OCI-LY1 (cell line): ENCODE results near the gene MYLK4.

ENCODE experiments used
- H2AFZ ChIP-seq: fragments of 200-600 bp; sonication (generic), shearing (Covaris generic); 2 replicates; pipeline ENCODE4 v1.6.0; 2014; ENCODE audit warnings: antibody characterized with exemption, mild to moderate bottlenecking, low read length
- H3F3A ChIP-seq: fragments of 200-600 bp; sonication (generic), shearing (Covaris generic); 2 replicates; pipeline ENCODE4 v1.6.0; 2014; ENCODE audit warnings: mild to moderate bottlenecking, antibody characterized with exemption, low read length, moderate library complexity; ENCODE audit not compliant: insufficient read depth
- H3K27ac ChIP-seq: fragments of 200-600 bp; sonication (generic); 2 replicates; pipeline ENCODE4 v1.5.1; 2014; ENCODE audit warnings: low read length, mixed run types, mild to moderate bottlenecking, low read depth; ENCODE audit not compliant: poor library complexity, severe bottlenecking
- H3K27me3 ChIP-seq: fragments of 200-600 bp; sonication (generic); 2 replicates; pipeline ENCODE4 v1.6.0; 2014; ENCODE audit warnings: antibody characterized with exemption, mild to moderate bottlenecking, low read length, moderate library complexity; ENCODE audit not compliant: insufficient read depth
- H3K36me3 ChIP-seq: fragments of 200-600 bp; sonication (generic); 2 replicates; pipeline ENCODE4 v1.6.1; 2014; ENCODE audit warnings: mild to moderate bottlenecking, antibody characterized with exemption, low read length, moderate library complexity, mixed read lengths; ENCODE audit not compliant: insufficient read depth
- H3K4me1 ChIP-seq: fragments of 200-600 bp; sonication (generic); 2 replicates; pipeline ENCODE4 v1.5.1; 2014; ENCODE audit warnings: mild to moderate bottlenecking, low read length, moderate library complexity; ENCODE audit not compliant: insufficient read depth, severe bottlenecking
- H3K4me2 ChIP-seq: fragments of 200-600 bp; sonication (generic), shearing (Covaris generic); 2 replicates; pipeline ENCODE4 v1.6.1; 2014; ENCODE audit warnings: low read length
- H3K4me3 ChIP-seq: fragments of 200-600 bp; sonication (generic); 2 replicates; pipeline ENCODE4 v1.5.1; 2014; ENCODE audit warnings: low read length, low read depth, mild to moderate bottlenecking, mixed read lengths; ENCODE audit not compliant: poor library complexity, severe bottlenecking
- H3K79me2 ChIP-seq: fragments of 200-600 bp; shearing (Covaris generic); 2 replicates; pipeline ENCODE4 v1.6.1; 2016; ENCODE audit warnings: mixed run types, low read length, mixed read lengths; ENCODE audit not compliant: insufficient read depth
- H3K9ac ChIP-seq: fragments of 200-600 bp; sonication (generic), shearing (Covaris generic); 2 replicates; pipeline ENCODE4 v1.6.1; 2014; ENCODE audit warnings: mild to moderate bottlenecking, low read length, mixed read lengths
- H3K9me2 ChIP-seq: fragments of 200-600 bp; sonication (generic), shearing (Covaris generic); 2 replicates; pipeline ENCODE4 v1.6.1; 2014; ENCODE audit warnings: low read depth, mild to moderate bottlenecking, low read length, mixed read lengths
- H3K9me3 ChIP-seq: fragments of 200-600 bp; shearing (Covaris generic); 2 replicates; pipeline ENCODE4 v1.6.1; 2014; ENCODE audit warnings: low read length, mixed read lengths
- H4K20me1 ChIP-seq: fragments of 200-600 bp; sonication (generic), shearing (Covaris generic); 2 replicates; pipeline ENCODE4 v1.6.0; 2016; ENCODE audit warnings: mild to moderate bottlenecking, low read length; ENCODE audit not compliant: insufficient read depth
- EZH2 ChIP-seq: fragments of 200-600 bp; sonication (generic), shearing (Covaris generic); IDR thresholded peaks from 2 replicates; pipeline ENCODE4 v1.8.0; 2017; ENCODE audit warnings: borderline replicate concordance, mixed run types, mild to moderate bottlenecking, antibody characterized with exemption, low read length, moderate library complexity, mixed read lengths
- TF ChIP-seq, protein P1 (sequence below): fragments of 200-600 bp; sonication (generic), shearing (Covaris generic); IDR thresholded peaks from 2 replicates; pipeline ENCODE4 v1.5.1; 2017; ENCODE audit warnings: mild to moderate bottlenecking, antibody characterized with exemption, low read length, moderate library complexity, mixed read lengths

MYLK4 gene

GRCh38 chr6:2792330-2793110 is 41.8 kb upstream of the MYLK4 start:
- peaks cover 5% of the 10 kb centered on the region for H3K4me1 ChIP-seq
- no peaks in the 10 kb centered on the region for H3K9me2 ChIP-seq
- no peak overlapping the region for H3K4me2 ChIP-seq

DNA sequence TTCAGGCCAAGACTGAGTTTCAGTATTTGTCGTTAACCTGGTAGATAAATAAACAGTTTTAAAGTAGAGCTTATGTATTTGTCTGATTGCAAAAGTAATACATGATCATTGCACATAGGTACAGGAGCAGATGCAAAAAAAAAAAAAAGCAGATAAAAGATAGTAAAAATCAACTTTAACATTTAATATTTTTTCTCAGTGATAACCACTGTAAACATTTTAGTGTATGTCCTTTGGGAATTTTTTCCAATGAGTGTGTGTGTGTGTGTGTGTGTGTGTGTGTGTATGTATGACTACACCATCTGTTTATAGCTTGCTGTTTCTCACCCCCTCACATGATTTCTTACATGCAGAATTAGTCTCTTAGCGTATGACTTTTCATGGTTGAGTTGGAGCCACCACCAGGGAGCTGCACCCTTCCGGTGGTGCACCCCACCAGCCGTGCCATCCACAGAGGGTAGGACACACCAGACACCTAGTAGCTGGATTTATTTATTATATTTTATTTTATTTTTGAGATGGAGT is 40.8 kb upstream of the MYLK4 start:
- Histone ChIP-seq H4K20me1 (no peaks in the 10 kb centered on the region), H3K27ac (no peak overlapping the region), H3K4me2 (no peak overlapping the region), H2AFZ (no peak overlapping the region), H3K9me3 (no peaks in the 10 kb centered on the region), H3K79me2 (no peaks in the 10 kb centered on the region), H3K4me3 (no peak overlapping the region), H3K27me3 (no peaks in the 10 kb centered on the region), H3F3A (no peaks in the 10 kb centered on the region), H3K9ac (no peak overlapping the region), H3K4me1 (peaks cover 5% of the 10 kb centered on the region), H3K9me2 (no peaks in the 10 kb centered on the region), H3K36me3 (peaks cover 3% of the 10 kb centered on the region; the same call in 1 of the 2 replicates)
- no peak for TF ChIP-seq EZH2
- TF ChIP-seq, protein P1, sequence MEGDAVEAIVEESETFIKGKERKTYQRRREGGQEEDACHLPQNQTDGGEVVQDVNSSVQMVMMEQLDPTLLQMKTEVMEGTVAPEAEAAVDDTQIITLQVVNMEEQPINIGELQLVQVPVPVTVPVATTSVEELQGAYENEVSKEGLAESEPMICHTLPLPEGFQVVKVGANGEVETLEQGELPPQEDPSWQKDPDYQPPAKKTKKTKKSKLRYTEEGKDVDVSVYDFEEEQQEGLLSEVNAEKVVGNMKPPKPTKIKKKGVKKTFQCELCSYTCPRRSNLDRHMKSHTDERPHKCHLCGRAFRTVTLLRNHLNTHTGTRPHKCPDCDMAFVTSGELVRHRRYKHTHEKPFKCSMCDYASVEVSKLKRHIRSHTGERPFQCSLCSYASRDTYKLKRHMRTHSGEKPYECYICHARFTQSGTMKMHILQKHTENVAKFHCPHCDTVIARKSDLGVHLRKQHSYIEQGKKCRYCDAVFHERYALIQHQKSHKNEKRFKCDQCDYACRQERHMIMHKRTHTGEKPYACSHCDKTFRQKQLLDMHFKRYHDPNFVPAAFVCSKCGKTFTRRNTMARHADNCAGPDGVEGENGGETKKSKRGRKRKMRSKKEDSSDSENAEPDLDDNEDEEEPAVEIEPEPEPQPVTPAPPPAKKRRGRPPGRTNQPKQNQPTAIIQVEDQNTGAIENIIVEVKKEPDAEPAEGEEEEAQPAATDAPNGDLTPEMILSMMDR, result no peak

More at GRCh38 chr6:2792330-2793110, 41.8 kb upstream of the MYLK4 start:
- no peak overlapping the region for H2AFZ ChIP-seq
- no peaks in the 10 kb centered on the region for H4K20me1 ChIP-seq
- no peak overlapping the region for H3K9ac ChIP-seq
- no peak for TF ChIP-seq EZH2
- TF ChIP-seq, protein P1, result no peak
- H3K4me3 ChIP-seq, result no peak overlapping the region
- no peaks in the 10 kb centered on the region for H3K79me2 ChIP-seq
- no peaks in the 10 kb centered on the region for H3F3A ChIP-seq
- peaks cover 3% of the 10 kb centered on the region; the same call in 1 of the 2 replicates for H3K36me3 ChIP-seq
- H3K9me3 ChIP-seq, result no peaks in the 10 kb centered on the region
- no peaks in the 10 kb centered on the region for H3K27me3 ChIP-seq
- no peak overlapping the region for H3K27ac ChIP-seq

- Histone ChIP-seq H4K20me1 (no peaks in the 10 kb centered on the region), H2AFZ (no peak overlapping the region), H3K4me3 (no peak overlapping the region), H3F3A (no peaks in the 10 kb centered on the region), H3K79me2 (no peaks in the 10 kb centered on the region), H3K27ac (no peak overlapping the region), H3K27me3 (no peaks in the 10 kb centered on the region), H3K9me2 (no peaks in the 10 kb centered on the region), H3K9ac (no peak overlapping the region), H3K36me3 (peaks cover 10% of the 10 kb centered on the region; the same call in 1 of the 2 replicates), H3K4me1 (peaks cover 5% of the 10 kb centered on the region), H3K4me2 (no peak overlapping the region), H3K9me3 (no peaks in the 10 kb centered on the region)
- TF ChIP-seq, protein P1, result peak; percentile 85
- TF ChIP-seq EZH2, result no peak
These were observed 40.1 kb upstream of the MYLK4 start for GRCh38 chr6:2790588-2791449.
